HepG2 (cell line): ENCODE data around the gene PYGO2. TPM values are rescaled to one million over a fixed set of nuclear protein-coding genes. Genes with fewer than 3 reads are reported as not detected.

ENCODE experiments used
- ATAC-seq: fragments of 200-7000 bp; cut with Tn5 transposase; 3 replicates; pipeline ENCODE4 v1.9.1; 2020; ENCODE audit warnings: mild to moderate bottlenecking, moderate library complexity
- BruUV-seq: library from RNA; stranded (reverse); fragments of 400-500 nt; replicated peaks from 2 replicates; lab custom pipeline; 2021; lab: Mats Ljungman, UMichigan
- CTCF ChIA-PET: fragments of 300-600 bp; formaldehyde crosslinking; extraction: SDS; loops from one replicate; lab custom pipeline; 2021; ENCODE audit warnings: low total read pairs, inconsistent platforms, low intra/inter-chr PET ratio; lab: Yijun Ruan, JAX
- POLR2A ChIA-PET: fragments of 350-600 bp; sonication (Branson Sonifier 250); formaldehyde crosslinking; loops from one replicate; lab custom pipeline; 2020; ENCODE audit warnings: antibody characterized with exemption, inconsistent platforms; lab: Yijun Ruan, JAX
- DNase-seq: peaks from one replicate; pipeline ENCODE4 v3.0.0-alpha.2; 2015; ENCODE audit warnings: low spot score
- FAIRE-seq: peaks from 3 replicates; lab custom pipeline; 2011; peaks lifted over from hg19 to GRCh38; lab: Jason Lieb, UNC
- H2AFZ ChIP-seq: one replicate; pipeline ENCODE4 v1.6.1; 2011; ENCODE audit warnings: low read length, inconsistent platforms
- H3K27ac ChIP-seq: fragments of 300-600 bp; 3 replicates; pipeline ENCODE4 v1.8.0; 2011; ENCODE audit warnings: mixed run types, mild to moderate bottlenecking, mixed read lengths, low read length, inconsistent platforms; ENCODE audit not compliant: insufficient read depth; ENCODE audit errors: extremely low read length
- H3K27me3 ChIP-seq, 2 experiments: fragments of 200-600 bp in 1 of 2; 2 replicates in 1 of 2; 3 replicates in 1 of 2; pipeline versions ENCODE4 v1.6.0 to v1.8.0; 2011; ENCODE audit warnings: low read length in 2 of 2, mild to moderate bottlenecking in 2 of 2, moderate library complexity in 2 of 2, inconsistent platforms in 1 of 2; ENCODE audit not compliant: insufficient read depth in 2 of 2, control insufficient read depth in 1 of 2
- H3K36me3 ChIP-seq, 2 experiments: fragments of 200-600 bp in 1 of 2; replicated peaks in 1 of 2; 2 replicates in 1 of 2; 3 replicates in 1 of 2; pipeline versions ENCODE4 v1.5.1 to v1.8.0; 2011; ENCODE audit warnings: low read length in 2 of 2, inconsistent platforms in 1 of 2; ENCODE audit not compliant: insufficient read depth in 2 of 2, control insufficient read depth in 1 of 2
- H3K4me1 ChIP-seq: 2 replicates; pipeline ENCODE4 v1.5.1; 2012; ENCODE audit warnings: low read length, inconsistent platforms; ENCODE audit not compliant: insufficient read depth
- H3K4me2 ChIP-seq: 2 replicates; pipeline ENCODE4 v1.6.0; 2011; ENCODE audit warnings: low read depth, low read length, inconsistent platforms
- H3K4me3 ChIP-seq, 3 experiments: fragments of 200-600 bp in 1 of 3; sonication (generic), shearing (Covaris generic) in 1 of 3; replicated peaks in 1 of 3; 2 replicates each; pipeline ENCODE4 v1.5.1; 2011 to 2016; ENCODE audit warnings: low read length in 3 of 3, inconsistent platforms in 2 of 3, low read depth in 2 of 3, mild to moderate bottlenecking in 2 of 3, control low read depth in 1 of 3, mixed read lengths in 1 of 3; ENCODE audit not compliant: insufficient read depth in 1 of 3
- H3K79me2 ChIP-seq: one replicate; pipeline ENCODE4 v1.6.1; 2011; ENCODE audit warnings: low read length, inconsistent platforms; ENCODE audit not compliant: insufficient read depth
- H3K9ac ChIP-seq: 2 replicates; pipeline ENCODE4 v1.6.0; 2011; ENCODE audit warnings: mild to moderate bottlenecking, low read depth, low read length, inconsistent platforms; ENCODE audit not compliant: insufficient read depth
- H3K9me3 ChIP-seq: 2 replicates; pipeline ENCODE4 v1.5.1; 2012; ENCODE audit warnings: mild to moderate bottlenecking, low read length
- H4K20me1 ChIP-seq: 2 replicates; pipeline ENCODE4 v1.6.0; 2011; ENCODE audit warnings: inconsistent platforms, mild to moderate bottlenecking, low read length, moderate library complexity; ENCODE audit not compliant: insufficient read depth
- HOXA9 ChIP-seq: sonication (generic); formaldehyde crosslinking; IDR thresholded peaks from 2 replicates; pipeline ENCODE4 v1.8.1; 2022; ENCODE audit warnings: missing genetic modification reagents, mild to moderate bottlenecking, moderate library complexity, borderline replicate concordance
- PBX3 ChIP-seq: sonication (generic); formaldehyde crosslinking; IDR thresholded peaks from 2 replicates; pipeline ENCODE4 v1.8.1; 2023; ENCODE audit warnings: missing genetic modification reagents, inconsistent platforms, borderline replicate concordance
- POLR2G ChIP-seq: fragments of 200-400 bp; formaldehyde crosslinking; IDR thresholded peaks from 2 replicates; pipeline ENCODE4 v1.6.1; 2018; ENCODE audit warnings: mild to moderate bottlenecking, low read depth, low read length, moderate library complexity
- PRMT3 ChIP-seq: sonication (generic); formaldehyde crosslinking; IDR thresholded peaks from 2 replicates; pipeline ENCODE4 v1.8.1; 2022; ENCODE audit warnings: low read depth, mild to moderate bottlenecking, moderate library complexity, missing genetic modification reagents, borderline replicate concordance
- REL ChIP-seq: sonication (generic); formaldehyde crosslinking; conservative IDR thresholded peaks from 2 replicates; pipeline ENCODE4 v1.8.0; 2022; ENCODE audit warnings: mild to moderate bottlenecking, missing genetic modification reagents, moderate library complexity
- REXO4 ChIP-seq: sonication (generic); formaldehyde crosslinking; IDR thresholded peaks from 2 replicates; pipeline ENCODE4 v1.8.0; 2022; ENCODE audit warnings: missing genetic modification reagents, mild to moderate bottlenecking, borderline replicate concordance
- TAF15 ChIP-seq: fragments of 200-400 bp; formaldehyde crosslinking; IDR thresholded peaks from one replicate; pipeline ENCODE4 v1.6.1; 2018; ENCODE audit warnings: mild to moderate bottlenecking, low read depth, low read length; ENCODE audit not compliant: poor library complexity, severe bottlenecking
- ZNF362 ChIP-seq: sonication (generic); formaldehyde crosslinking; IDR thresholded peaks from 2 replicates; pipeline ENCODE4 v1.4.0; 2020; ENCODE audit warnings: missing genetic modification reagents, mild to moderate bottlenecking, borderline replicate concordance
- ZNF441 ChIP-seq: sonication (generic); formaldehyde crosslinking; IDR thresholded peaks from 2 replicates; pipeline ENCODE4 v1.7.0; 2021; ENCODE audit warnings: missing genetic modification reagents, borderline replicate concordance
- WGBS: methylation state at CpG from one replicate; pipeline ENCODE4 v1.1.6; 2017; ENCODE audit warnings: low lambda C conversion rate; 5-methylcytosine and 5-hydroxymethylcytosine counted together
- in situ Hi-C: cut with HindIII; loops from 2 replicates; pipeline ENCODE4 v1.10.0; 2017; ENCODE audit warnings: low pct_unique_long_range_greater_than_20kb; ENCODE audit not compliant: extremely low pct_ligation_motif_present
- intact Hi-C: fragments of 100-400 bp; cut with micrococcal nuclease; formaldehyde crosslinking; loops from one replicate; pipeline ENCODE4 v1.10.0; 2022; ENCODE audit not compliant: unreplicated experiment
- polyA plus RNA-seq, 8 experiments: library from polyadenylated mRNA; depleted of rRNA in 3 of 8; stranded (reverse) in 7 of 8; unstranded in 1 of 8; fragments of >200 nt; fragmentation: Illumina TruSeq in 4 of 8; extraction: Trizol in 4 of 8; gene quantifications; 2 replicates each; pipeline versions ENCODE4 v1.2.1 to v1.2.3, GENCODE V29; 2011 to 2016; ENCODE audit warnings: low read depth in 4 of 8, missing spikeins in 1 of 8, mixed read lengths in 1 of 8; ENCODE audit not compliant: insufficient read depth in 1 of 8
- total RNA-seq, 5 experiments: library from RNA; depleted of rRNA; stranded (reverse); fragments of >200 nt; fragmentation: Illumina TruSeq; extraction: Trizol; gene quantifications; 2 replicates each; pipeline ENCODE4 v1.2.3, GENCODE V29; 2016; ENCODE audit warnings: low read depth in 1 of 5

Gene PYGO2
- total and polyA plus RNA-seq, 2 of the 13 experiments (the other 11 are each of a cell fraction or from before 2014, with no cell fraction given) = 20.3 to 21.8 TPM

DNA sequence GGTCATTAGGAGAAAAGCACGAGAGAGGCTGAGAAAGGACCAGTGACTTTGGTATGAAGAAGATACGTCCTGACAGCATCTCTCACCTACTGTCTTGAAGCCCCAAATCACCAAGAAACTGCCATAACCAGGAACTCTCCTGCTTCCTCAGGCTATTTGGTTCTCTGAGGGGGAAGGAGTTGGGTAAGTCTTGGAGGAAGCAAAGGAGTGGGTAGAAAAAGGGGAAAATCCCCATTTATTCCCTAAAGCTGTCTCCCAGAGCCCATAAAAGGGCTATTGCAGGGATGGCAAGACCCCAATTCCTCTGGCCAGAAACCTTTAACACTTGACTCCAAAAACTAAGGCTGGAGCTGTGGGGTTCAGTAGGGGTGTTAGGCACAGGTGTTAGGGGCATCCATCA is 3.5 kb downstream of the PYGO2 start (continued):
- no peak for TF ChIP-seq ZNF441 (CRISPR knock-in tag)
- TF ChIP-seq, all 625 proteins: peak for 0

GRCh38 chr1:154957091-154957657 is 4.4 kb downstream of the PYGO2 start:
- 89% methylated on average over 9 of the region's 9 CpGs for WGBS
- peaks cover 10% of the 10 kb centered on the region for H3K79me2 ChIP-seq
- no peaks in the 10 kb centered on the region; a peak in 1 of 5 replicates for H3K27me3 ChIP-seq
- no peak for FAIRE-seq
- BruUV-seq = no TSS peak
- ATAC-seq = no peak
- no peak for DNase-seq
- no peak overlapping the region for H3K9ac ChIP-seq
- H2AFZ ChIP-seq = no peak overlapping the region
- no peaks in the 10 kb centered on the region for H3K9me3 ChIP-seq
- no peak overlapping the region for H3K4me2 ChIP-seq
- in situ Hi-C loops (no loop called here), intact Hi-C loops (loop anchor here (2.0 kb wide), 1 partner anchor 16 kb away; no protein-coding TSS in a partner anchor)
- POLR2A ChIA-PET = interaction anchor here (2.3 to 4.1 kb wide), 2 partner anchors 16 to 21 kb away, joined by 18 to 91 read pairs; partner anchors contain the start of genes CKS1B, PMVK and SHC1
- H4K20me1 ChIP-seq = no peaks in the 10 kb centered on the region
- CTCF ChIA-PET = interaction anchor here (2.0 kb wide), 1 partner anchor 60 kb away, joined by 8 read pairs; no protein-coding TSS in a partner anchor
- no peak for TF ChIP-seq PRMT3
- no peak for TF ChIP-seq ZNF362 (CRISPR knock-in tag)
- no peak for TF ChIP-seq HOXA9 (CRISPR knock-in tag)
- TF ChIP-seq TAF15 = no peak
- TF ChIP-seq POLR2G = 0 out of 2 replicates have a peak, but pooled peaks have one; percentile 8
- TF ChIP-seq REL (CRISPR knock-in tag) = no peak
- TF ChIP-seq PBX3 (CRISPR knock-in tag) = no peak
- TF ChIP-seq REXO4 (CRISPR knock-in tag) = no peak
- H3K27ac ChIP-seq = no peak overlapping the region
- no peak overlapping the region for H3K4me3 ChIP-seq
- H3K36me3 ChIP-seq = peaks cover 4 to 13% of the 10 kb centered on the region in 2 experiments; a peak in 2 of 5 replicates
- H3K4me1 ChIP-seq = peaks cover 53% of the 10 kb centered on the region
